ENCODE data around the gene TNK2. TPM values are rescaled to one million over a fixed set of nuclear protein-coding genes. Genes with fewer than 3 reads are reported as not detected.

Gene TNK2
- total RNA-seq, 5 donors from 2014 or later (not counting 1 experiment from before 2014, with no cell fraction given) = 159 to 198 (median 181) TPM

DNA sequence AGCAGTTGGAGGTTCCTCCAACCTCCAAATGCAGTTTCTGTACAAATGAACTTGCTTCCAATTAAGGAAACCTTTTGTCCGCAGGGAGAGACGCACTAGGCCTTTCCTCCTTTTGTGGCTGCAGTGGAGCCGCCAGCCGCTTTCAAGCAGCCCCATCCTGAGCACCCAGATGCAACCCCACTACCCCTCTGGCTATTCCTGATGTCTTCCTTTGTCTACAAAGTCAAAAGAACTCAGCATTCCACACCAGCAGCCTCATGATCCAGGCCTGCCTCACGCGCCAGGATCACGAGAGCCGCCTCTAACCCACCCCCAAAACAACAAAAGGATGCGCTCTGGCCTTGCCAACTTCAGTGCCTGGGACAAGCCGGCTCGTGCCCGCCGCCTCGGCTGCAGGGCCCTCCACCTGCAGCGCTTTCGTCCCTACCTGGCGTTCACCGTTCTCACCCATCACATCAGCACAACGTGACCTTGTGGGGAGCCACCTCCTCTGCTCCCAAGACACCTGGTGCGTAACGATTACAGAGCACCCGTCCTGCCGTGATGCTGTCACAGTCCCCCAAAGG, 48.4 kb downstream of the TNK2 start:
- Histone ChIP-seq H3K4me3 (ENCODE audit: control insufficient read depth in 1 of 2, extremely low read depth in 1 of 2, low read length in 1 of 2) (peak overlapping the region in 1 of 2 donors; percentile 56), H3K27me3 (replicated peaks in 1 of 2; ENCODE audit: control insufficient read depth in 2 of 2, extremely low read depth in 1 of 2, insufficient read depth in 2 of 2, low read length in 1 of 2) (peaks cover 0 to 12% of the 10 kb centered on the region in 2 experiments), H3K36me3 (ENCODE audit: control insufficient read depth in 2 of 2, extremely low read depth in 1 of 2, insufficient read depth in 1 of 2, low read length in 1 of 2) (peaks cover 0 to 3% of the 10 kb centered on the region in 2 donors), H3K9me3 (no peaks in the 10 kb centered on the region), H3K27ac (ENCODE audit: low read length) (no peak overlapping the region), H3K4me1 (ENCODE audit: control insufficient read depth in 1 of 2, extremely low read depth in 1 of 2, insufficient read depth in 2 of 2, low read length in 2 of 2) (peaks cover 0 to 7% of the 10 kb centered on the region in 2 experiments)
- Mint-ChIP-seq H3K27me3 (peaks cover 0 to 1% of the 10 kb centered on the region in 2 donors), H3K36me3 (no peaks in the 10 kb centered on the region), H3K4me3 (peak overlapping the region in 2 of 3 donors; percentile 9 to 58), H3K27ac (no peak overlapping the region), H3K4me1 (peaks cover 4 to 7% (median 6%) of the 10 kb centered on the region in 3 donors), H3K9me3 (no peaks in the 10 kb centered on the region)
- ATAC-seq (replicated peaks in 1 of 4) = no peak
- DNase-seq = no peak
- 92% methylated on average over 22 of the region's 23 CpGs for WGBS (ENCODE audit: insufficient coverage)
- ChIA-PET CTCF (interaction anchor here (0.7 to 1.4 kb wide), 9 partner anchors 9 to 581 kb away, joined by 3 to 17 read pairs (median 4); no protein-coding TSS in a partner anchor), POLR2A (no interaction called here)

DNA sequence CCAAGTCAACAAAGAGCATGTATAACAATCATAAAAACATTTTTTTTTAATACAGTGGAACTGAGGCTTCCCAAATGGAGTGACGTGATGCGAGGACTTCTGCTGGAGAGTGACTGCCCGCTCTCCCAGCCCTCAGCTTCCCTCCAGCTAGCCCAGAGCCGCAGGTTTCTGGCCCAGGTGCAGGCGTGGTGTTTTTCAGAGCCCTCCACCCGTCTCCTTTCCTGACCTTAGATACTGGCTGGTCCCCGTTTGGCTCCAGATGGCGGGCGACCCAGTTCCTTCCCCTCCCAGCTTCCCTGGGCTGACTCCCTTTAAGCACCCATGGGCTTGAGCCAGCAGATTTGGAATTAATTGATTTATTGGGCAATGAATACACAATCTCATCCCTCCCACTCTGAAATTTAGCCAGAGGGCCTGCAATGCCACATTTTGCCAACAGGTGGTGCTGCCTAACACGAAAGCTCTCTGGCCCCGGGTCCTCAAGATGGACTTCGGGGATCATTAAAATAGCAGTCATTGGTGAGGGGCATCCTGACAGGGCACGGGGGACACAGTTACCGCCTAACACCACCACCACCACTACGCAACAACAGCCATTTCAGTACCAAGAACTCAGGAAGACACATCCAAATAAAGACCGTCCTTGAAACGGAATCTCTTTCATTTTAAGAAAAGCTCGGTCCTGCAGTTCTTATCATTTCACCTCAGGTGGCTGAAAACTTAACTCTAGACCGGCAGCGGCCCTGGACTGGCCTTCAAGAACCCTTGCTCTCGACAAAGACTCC, 49.1 kb downstream of the TNK2 start:
- Histone ChIP-seq H3K4me1 (ENCODE audit: control insufficient read depth in 1 of 2, extremely low read depth in 1 of 2, insufficient read depth in 2 of 2, low read length in 2 of 2) (peaks cover 0 to 7% of the 10 kb centered on the region in 2 experiments), H3K27me3 (replicated peaks in 1 of 2; ENCODE audit: control insufficient read depth in 2 of 2, extremely low read depth in 1 of 2, insufficient read depth in 2 of 2, low read length in 1 of 2) (peaks cover 0 to 12% of the 10 kb centered on the region in 2 experiments), H3K4me3 (ENCODE audit: control insufficient read depth in 1 of 2, extremely low read depth in 1 of 2, low read length in 1 of 2) (peak overlapping the region in 1 of 2 donors; percentile 56), H3K36me3 (ENCODE audit: control insufficient read depth in 2 of 2, extremely low read depth in 1 of 2, insufficient read depth in 1 of 2, low read length in 1 of 2) (peaks cover 0 to 3% of the 10 kb centered on the region in 2 donors), H3K9me3 (no peaks in the 10 kb centered on the region), H3K27ac (ENCODE audit: low read length) (no peak overlapping the region)
- POLR2A ChIA-PET = interaction anchor here in 1 of 2 donors (0.5 kb wide), 1 partner anchor 258 kb away, joined by 3 read pairs; no protein-coding TSS in a partner anchor
- peak overlapping the region in 2 of 3 donors; percentile 58 to 62 for H3K4me3 Mint-ChIP-seq
- H3K9me3 Mint-ChIP-seq = no peaks in the 10 kb centered on the region
- WGBS (ENCODE audit: insufficient coverage) = 14% methylated on average over 8 of the region's 21 CpGs
- no peak overlapping the region for H3K27ac Mint-ChIP-seq
- DNase-seq = peak; percentile 16 to 83 (median 62)
- peaks cover 0 to 1% of the 10 kb centered on the region in 2 donors for H3K27me3 Mint-ChIP-seq
- peak; percentile 57 to 71 (median 64) for ATAC-seq (replicated peaks in 1 of 4)
- CTCF ChIA-PET = interaction anchor here (0.5 to 1.4 kb wide), 12 partner anchors 9 to 581 kb away, joined by 3 to 17 read pairs (median 4); no protein-coding TSS in a partner anchor
- peaks cover 4 to 7% (median 6%) of the 10 kb centered on the region in 3 donors for H3K4me1 Mint-ChIP-seq
- no peaks in the 10 kb centered on the region for H3K36me3 Mint-ChIP-seq

DNA sequence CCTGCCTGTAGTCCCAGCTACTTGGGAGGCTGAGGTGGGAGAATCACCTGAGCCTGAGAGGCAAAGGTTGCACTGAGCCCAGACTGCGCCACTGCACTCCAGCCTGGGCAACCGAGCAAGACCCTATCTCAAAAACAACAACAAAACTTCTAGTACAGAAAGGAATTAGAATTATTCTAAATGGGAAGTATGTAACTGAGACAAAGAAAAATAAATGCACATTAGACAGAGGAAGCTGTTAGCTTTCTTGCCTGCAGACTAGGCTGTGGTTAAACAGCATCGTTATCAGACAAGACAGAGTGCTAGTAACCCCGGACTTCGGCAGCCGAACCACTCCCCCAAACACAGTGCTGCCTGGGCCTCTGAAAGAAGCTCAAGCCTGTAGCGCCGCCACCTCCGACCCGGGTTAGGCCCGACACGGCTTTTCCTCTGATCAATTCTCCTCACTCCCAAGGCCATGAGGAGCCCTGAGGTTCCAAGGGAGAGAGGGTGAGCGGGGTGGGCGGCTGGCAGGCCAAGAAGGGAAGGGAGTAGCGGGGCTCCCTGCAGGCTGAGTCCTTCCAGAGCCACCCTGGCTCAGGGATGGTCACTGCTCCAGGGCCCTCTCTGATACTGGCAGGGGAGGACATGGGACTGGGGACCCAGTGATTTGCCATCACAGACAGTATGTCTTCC, 51.8 kb downstream of the TNK2 start:
- CTCF ChIA-PET = interaction anchor here (1.1 to 1.2 kb wide), 2 partner anchors 58 to 59 kb away, joined by 3 read pairs; no protein-coding TSS in a partner anchor
- Histone ChIP-seq H3K9me3 (no peaks in the 10 kb centered on the region), H3K27me3 (replicated peaks in 1 of 2; ENCODE audit: control insufficient read depth in 2 of 2, extremely low read depth in 1 of 2, insufficient read depth in 2 of 2, low read length in 1 of 2) (peaks cover 0 to 18% of the 10 kb centered on the region in 2 experiments), H3K36me3 (ENCODE audit: control insufficient read depth in 2 of 2, extremely low read depth in 1 of 2, insufficient read depth in 1 of 2, low read length in 1 of 2) (no peaks in the 10 kb centered on the region), H3K27ac (ENCODE audit: low read length) (no peak overlapping the region), H3K4me1 (ENCODE audit: control insufficient read depth in 1 of 2, extremely low read depth in 1 of 2, insufficient read depth in 2 of 2, low read length in 2 of 2) (peaks cover 0 to 7% of the 10 kb centered on the region in 2 experiments), H3K4me3 (ENCODE audit: control insufficient read depth in 1 of 2, extremely low read depth in 1 of 2, low read length in 1 of 2) (no peak overlapping the region)
- no peak overlapping the region for H3K27ac Mint-ChIP-seq
- ATAC-seq (replicated peaks in 1 of 4) (no peak), DNase-seq (no peak)
- H3K4me3 Mint-ChIP-seq = no peak overlapping the region
- peaks cover 4 to 6% (median 6%) of the 10 kb centered on the region in 3 donors for H3K4me1 Mint-ChIP-seq
- H3K9me3 Mint-ChIP-seq = no peaks in the 10 kb centered on the region
- no peaks in the 10 kb centered on the region for H3K36me3 Mint-ChIP-seq
- POLR2A ChIA-PET = no interaction called here
- 43% methylated on average over 7 of the region's 15 CpGs for WGBS (ENCODE audit: insufficient coverage)
- H3K27me3 Mint-ChIP-seq = peaks cover 0 to 5% of the 10 kb centered on the region in 2 donors

DNA sequence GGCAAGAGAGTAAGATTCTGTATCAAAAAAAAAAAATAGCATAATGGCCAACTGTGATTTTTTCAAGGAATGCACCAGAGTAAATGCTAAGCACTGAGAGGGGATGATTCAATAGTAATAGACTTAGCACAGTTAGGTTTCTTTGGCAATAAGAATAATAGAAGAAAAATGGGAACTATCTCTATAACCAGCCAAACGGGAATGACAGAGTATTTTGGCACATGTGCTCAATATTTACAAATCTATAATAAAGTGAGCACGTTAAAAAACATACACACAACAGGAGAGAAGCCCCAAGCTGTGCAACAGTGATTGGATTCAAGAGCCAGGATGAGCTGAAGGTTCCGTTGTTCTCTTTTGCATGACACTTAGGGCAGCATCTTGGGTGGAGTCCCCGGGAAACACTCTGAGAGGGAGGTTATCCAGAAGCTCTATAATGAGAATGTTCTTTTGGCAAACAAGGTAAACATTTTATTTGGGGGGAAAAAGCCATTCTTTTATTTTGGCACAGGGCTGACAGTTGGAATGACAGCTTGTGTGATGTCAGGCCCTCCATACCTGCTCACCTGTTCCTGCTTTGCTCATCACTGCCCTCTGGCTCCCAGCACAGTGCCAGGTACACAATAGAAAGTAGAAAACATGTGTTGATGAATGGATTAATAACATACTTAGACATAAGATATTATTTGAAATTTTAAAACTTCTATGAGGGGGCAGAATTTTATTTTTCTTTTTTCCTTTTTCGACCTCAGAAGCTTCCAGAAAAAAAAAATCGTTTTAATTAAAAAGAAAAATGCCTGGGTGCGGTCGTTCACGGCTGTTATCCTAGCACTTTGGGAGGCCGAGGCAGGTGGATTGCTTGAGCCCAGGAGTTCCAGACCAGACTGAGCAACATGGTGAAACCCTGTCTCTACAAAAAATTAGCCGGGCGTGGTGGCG, 52.6 kb downstream of the TNK2 start:
- peaks cover 0 to 6% of the 10 kb centered on the region in 2 donors for H3K27me3 Mint-ChIP-seq
- 89% methylated on average over 7 of the region's 13 CpGs for WGBS (ENCODE audit: insufficient coverage)
- POLR2A ChIA-PET = interaction anchor here in 1 of 2 donors (0.6 kb wide), 1 partner anchor 15 kb away, joined by 4 read pairs; no protein-coding TSS in a partner anchor
- Histone ChIP-seq H3K4me1 (ENCODE audit: control insufficient read depth in 1 of 2, extremely low read depth in 1 of 2, insufficient read depth in 2 of 2, low read length in 2 of 2) (peaks cover 0 to 14% of the 10 kb centered on the region in 2 experiments), H3K27ac (ENCODE audit: low read length) (no peak overlapping the region), H3K27me3 (replicated peaks in 1 of 2; ENCODE audit: control insufficient read depth in 2 of 2, extremely low read depth in 1 of 2, insufficient read depth in 2 of 2, low read length in 1 of 2) (peaks cover 0 to 23% of the 10 kb centered on the region in 2 experiments), H3K9me3 (no peaks in the 10 kb centered on the region), H3K36me3 (ENCODE audit: control insufficient read depth in 2 of 2, extremely low read depth in 1 of 2, insufficient read depth in 1 of 2, low read length in 1 of 2) (no peaks in the 10 kb centered on the region), H3K4me3 (ENCODE audit: control insufficient read depth in 1 of 2, extremely low read depth in 1 of 2, low read length in 1 of 2) (no peak overlapping the region)
- no peaks in the 10 kb centered on the region for H3K9me3 Mint-ChIP-seq
- DNase-seq (no peak), ATAC-seq (replicated peaks in 1 of 4) (no peak)
- CTCF ChIA-PET = interaction anchor here (0.6 to 1.2 kb wide), 4 partner anchors 17 to 535 kb away, joined by 3 to 7 read pairs (median 3); no protein-coding TSS in a partner anchor
- H3K4me1 Mint-ChIP-seq = peaks cover 11% of the 10 kb centered on the region in 3 donors
- no peaks in the 10 kb centered on the region for H3K36me3 Mint-ChIP-seq
- H3K27ac Mint-ChIP-seq = no peak overlapping the region
- no peak overlapping the region for H3K4me3 Mint-ChIP-seq

DNA sequence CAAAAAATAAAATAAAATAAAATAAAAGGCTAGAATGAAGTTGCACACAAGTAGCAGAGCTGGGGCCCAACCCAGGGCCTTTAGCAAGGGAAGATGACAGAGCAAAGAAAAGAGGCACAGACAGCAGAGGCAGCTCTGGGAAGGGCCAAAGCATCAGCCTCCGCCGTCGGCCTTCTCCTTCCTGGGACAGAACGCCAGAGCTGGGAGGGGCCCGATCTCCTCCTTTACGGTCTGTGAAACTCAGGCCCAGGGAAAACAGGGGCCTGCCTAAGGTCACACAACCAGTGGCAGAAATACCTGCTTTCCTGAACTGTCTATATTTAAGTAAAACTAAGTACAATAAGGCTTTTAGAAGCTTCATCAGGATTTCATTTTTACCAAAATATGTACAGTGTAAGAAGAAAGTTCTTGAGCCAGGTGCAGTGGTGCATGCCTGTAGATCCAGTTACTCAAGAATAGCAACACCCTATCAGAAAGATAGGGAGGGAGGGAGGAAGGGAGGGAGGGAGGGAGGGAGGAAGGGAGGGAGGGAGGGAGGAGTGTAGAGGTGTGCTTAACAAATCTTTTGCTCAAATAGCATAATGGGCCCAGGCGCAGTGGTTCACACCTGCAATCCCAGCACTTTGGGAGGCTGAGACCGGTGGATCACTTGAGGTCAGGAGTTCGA, 53.6 kb downstream of the TNK2 start:
- Mint-ChIP-seq H3K4me3 (no peak overlapping the region), H3K4me1 (peaks cover 11 to 14% (median 12%) of the 10 kb centered on the region in 3 donors), H3K27ac (no peak overlapping the region), H3K27me3 (peaks cover 0 to 5% of the 10 kb centered on the region in 2 donors), H3K9me3 (no peaks in the 10 kb centered on the region), H3K36me3 (no peaks in the 10 kb centered on the region)
- Histone ChIP-seq H3K27ac (ENCODE audit: low read length) (no peak overlapping the region), H3K9me3 (no peaks in the 10 kb centered on the region), H3K4me3 (ENCODE audit: control insufficient read depth in 1 of 2, extremely low read depth in 1 of 2, low read length in 1 of 2) (no peak overlapping the region), H3K27me3 (replicated peaks in 1 of 2; ENCODE audit: control insufficient read depth in 2 of 2, extremely low read depth in 1 of 2, insufficient read depth in 2 of 2, low read length in 1 of 2) (peaks cover 0 to 25% of the 10 kb centered on the region in 2 experiments), H3K36me3 (ENCODE audit: control insufficient read depth in 2 of 2, extremely low read depth in 1 of 2, insufficient read depth in 1 of 2, low read length in 1 of 2) (no peaks in the 10 kb centered on the region), H3K4me1 (ENCODE audit: control insufficient read depth in 1 of 2, extremely low read depth in 1 of 2, insufficient read depth in 2 of 2, low read length in 2 of 2) (peaks cover 0 to 15% of the 10 kb centered on the region in 2 experiments)
- ATAC-seq (replicated peaks in 1 of 4) = no peak
- POLR2A ChIA-PET = interaction anchor here in 1 of 2 donors (0.6 kb wide), 1 partner anchor 14 kb away, joined by 4 read pairs; no protein-coding TSS in a partner anchor
- WGBS (ENCODE audit: insufficient coverage) = 88% methylated on average over 3 of the region's 9 CpGs
- CTCF ChIA-PET = no interaction called here
- DNase-seq = no peak

Measured in T-cell (primary cell).